22Rv1 (cell line): ENCODE results near the gene EXD3.

ENCODE experiments used
- ZFX ChIP-seq: fragments of 450-650 bp; IDR thresholded peaks from 2 replicates; pipeline ENCODE4 v1.6.1; 2017; ENCODE audit warnings: antibody characterized with exemption, borderline replicate concordance
- TF ChIP-seq, protein P1 (sequence below): fragments of 450-650 bp; IDR thresholded peaks from 2 replicates; pipeline ENCODE4 v1.5.1; 2017; ENCODE audit warnings: mild to moderate bottlenecking

DNA sequence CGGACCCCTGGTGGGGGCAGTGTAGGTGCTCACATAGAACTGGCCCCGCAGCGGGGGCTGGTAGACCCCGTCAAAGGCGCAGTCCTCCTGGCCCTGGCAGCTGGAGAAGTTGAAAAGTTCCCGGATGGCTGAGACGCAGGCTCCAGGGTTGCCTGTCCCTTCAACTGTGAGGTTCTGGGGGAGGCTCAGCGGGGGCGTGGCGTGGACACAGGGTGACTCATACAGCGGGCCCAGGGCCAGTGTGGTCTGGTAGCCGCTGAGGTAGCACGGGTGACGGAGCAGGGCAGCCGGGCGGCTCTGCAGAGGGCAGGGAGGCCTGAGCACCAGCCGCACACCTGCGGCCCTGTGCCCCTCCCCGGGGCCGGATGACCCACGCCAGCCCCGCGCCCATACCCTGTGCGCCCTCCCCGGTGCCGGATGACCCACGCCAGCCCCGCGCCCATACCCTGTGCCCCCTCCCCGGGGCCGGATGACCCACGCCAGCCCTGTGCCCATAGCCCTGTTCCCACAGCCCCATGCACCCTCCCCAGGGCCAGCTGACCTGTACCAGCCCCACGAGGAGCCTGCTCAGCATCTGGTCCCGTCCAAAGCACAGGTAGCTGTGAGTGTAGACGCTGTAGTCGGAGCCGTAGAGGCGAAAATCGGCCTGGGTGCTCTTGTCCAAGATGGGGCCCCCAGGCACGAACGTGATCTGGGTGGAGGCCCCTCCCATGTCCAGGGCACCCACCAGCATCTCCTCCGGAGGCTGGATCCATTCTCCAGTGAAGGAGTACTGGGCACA lies 13.2 kb upstream of the EXD3 start:
- TF ChIP-seq, protein P1, sequence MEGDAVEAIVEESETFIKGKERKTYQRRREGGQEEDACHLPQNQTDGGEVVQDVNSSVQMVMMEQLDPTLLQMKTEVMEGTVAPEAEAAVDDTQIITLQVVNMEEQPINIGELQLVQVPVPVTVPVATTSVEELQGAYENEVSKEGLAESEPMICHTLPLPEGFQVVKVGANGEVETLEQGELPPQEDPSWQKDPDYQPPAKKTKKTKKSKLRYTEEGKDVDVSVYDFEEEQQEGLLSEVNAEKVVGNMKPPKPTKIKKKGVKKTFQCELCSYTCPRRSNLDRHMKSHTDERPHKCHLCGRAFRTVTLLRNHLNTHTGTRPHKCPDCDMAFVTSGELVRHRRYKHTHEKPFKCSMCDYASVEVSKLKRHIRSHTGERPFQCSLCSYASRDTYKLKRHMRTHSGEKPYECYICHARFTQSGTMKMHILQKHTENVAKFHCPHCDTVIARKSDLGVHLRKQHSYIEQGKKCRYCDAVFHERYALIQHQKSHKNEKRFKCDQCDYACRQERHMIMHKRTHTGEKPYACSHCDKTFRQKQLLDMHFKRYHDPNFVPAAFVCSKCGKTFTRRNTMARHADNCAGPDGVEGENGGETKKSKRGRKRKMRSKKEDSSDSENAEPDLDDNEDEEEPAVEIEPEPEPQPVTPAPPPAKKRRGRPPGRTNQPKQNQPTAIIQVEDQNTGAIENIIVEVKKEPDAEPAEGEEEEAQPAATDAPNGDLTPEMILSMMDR, result no peak
- no peak for TF ChIP-seq ZFX
